Subcutaneous adipose tissue (tissue), 4 donors: ENCODE measurements around the gene PRR19. TPM values are rescaled to one million over a fixed set of nuclear protein-coding genes. Genes with fewer than 3 reads are reported as not detected.

Experiments
- CTCF ChIP-seq: fragments of 450-650 bp; IDR thresholded peaks from one replicate; pipeline ENCODE4 v1.5.1; 2016; ENCODE audit warnings: low read depth, mild to moderate bottlenecking, control low read depth, antibody characterized with exemption, moderate library complexity
- total RNA-seq, 4 donors: library from RNA; depleted of rRNA; stranded (reverse); fragments of >200 nt; gene quantifications; one replicate each; pipeline ENCODE4 v1.1.0, GENCODE V29; 2016

Gene PRR19
- total RNA-seq = under 1 TPM in 1 of 4 donors, not detected in 3; 0.75 TPM

- TF ChIP-seq CTCF = no peak
Measured at GRCh38 chr19:42301646-42302203, at the start of gene PRR19. TSS of gene PRR19 (plus strand) at chr19:42302132. CDS start at chr19:42309585, 7,453 bp downstream.

GRCh38 chr19:42252365-42253244 is 49.3 kb upstream of the PRR19 start:
- no peak for TF ChIP-seq CTCF

- no peak for TF ChIP-seq CTCF
Measured at GRCh38 chr19:42253245-42254088, 48.5 kb upstream of the PRR19 start.

GRCh38 chr19:42254089-42254849 is 47.7 kb upstream of the PRR19 start:
- no peak for TF ChIP-seq CTCF

- no peak for TF ChIP-seq CTCF
Measured at GRCh38 chr19:42254850-42255765, 46.8 kb upstream of the PRR19 start, which contains the start of gene ERF. TSS of gene ERF (minus strand) at chr19:42255128. CDS start at chr19:42254999, 129 bp downstream.
